Measurements from ENCODE around the gene P3H1. TPM values are rescaled to one million over a fixed set of nuclear protein-coding genes. Genes with fewer than 3 reads are reported as not detected.

P3H1 gene
- total RNA-seq, 1 experiment from 2014 or later, result 22.8 TPM

GRCh38 chr1:42801832-42802473, 35.1 kb upstream of the P3H1 start:
- no TSS peak for BruUV-seq (replicated peaks)
- Histone ChIP-seq H3K79me2 (ENCODE audit: low read depth) (no peaks in the 10 kb centered on the region), H4K20me1 (ENCODE audit: insufficient read depth) (no peaks in the 10 kb centered on the region), H3K9me3 (ENCODE audit: insufficient read depth, low read depth) (no peaks in the 10 kb centered on the region), H3K4me3 (no peak overlapping the region), H3K27me3 (ENCODE audit: insufficient read depth, low read depth) (no peaks in the 10 kb centered on the region), H3K4me2 (no peak overlapping the region), H3K36me3 (ENCODE audit: low read depth) (no peaks in the 10 kb centered on the region), H3K27ac (no peak overlapping the region), H3K9me2 (ENCODE audit: insufficient read depth) (no peaks in the 10 kb centered on the region), H2AFZ (no peak overlapping the region), H3K4me1 (replicated peaks; ENCODE audit: insufficient read depth) (no peaks in the 10 kb centered on the region; the same call in 1 of the 2 replicates), H3F3A (ENCODE audit: insufficient read depth, low read depth) (no peaks in the 10 kb centered on the region)
- POLR2A ChIA-PET (ENCODE audit: unreplicated experiment), result no interaction called here
- intact Hi-C loops (cut with micrococcal nuclease; ENCODE audit: unreplicated experiment), result no loop called here
- TF ChIP-seq EZH2 (IDR thresholded peaks at IDR 0.05; ENCODE audit: low read depth) (no peak), CTCF (conservative IDR thresholded peaks at IDR 0.05) (no peak)
- CTCF ChIA-PET, result no interaction called here
- DNase-seq, result no peak

- H3F3A ChIP-seq (ENCODE audit: insufficient read depth, low read depth), result no peaks in the 10 kb centered on the region
- H3K36me3 ChIP-seq (ENCODE audit: low read depth), result no peaks in the 10 kb centered on the region
- H3K27me3 ChIP-seq (ENCODE audit: insufficient read depth, low read depth), result no peaks in the 10 kb centered on the region
- H3K9me3 ChIP-seq (ENCODE audit: insufficient read depth, low read depth), result no peaks in the 10 kb centered on the region
- H3K27ac ChIP-seq, result no peak overlapping the region
- no peak for TF ChIP-seq CTCF (conservative IDR thresholded peaks at IDR 0.05)
- TF ChIP-seq EZH2 (IDR thresholded peaks at IDR 0.05; ENCODE audit: low read depth), result no peak
- H3K4me1 ChIP-seq (replicated peaks; ENCODE audit: insufficient read depth), result no peaks in the 10 kb centered on the region
- ChIA-PET CTCF (no interaction called here), POLR2A (ENCODE audit: unreplicated experiment) (interaction anchor here (0.5 kb wide), 1 partner anchor 15 kb away, joined by 9 read pairs; no protein-coding TSS in a partner anchor)
- no peaks in the 10 kb centered on the region for H3K9me2 ChIP-seq (ENCODE audit: insufficient read depth)
- no peaks in the 10 kb centered on the region for H3K79me2 ChIP-seq (ENCODE audit: low read depth)
- intact Hi-C loops (cut with micrococcal nuclease; ENCODE audit: unreplicated experiment), result no loop called here
- no peak for DNase-seq
- no peaks in the 10 kb centered on the region for H4K20me1 ChIP-seq (ENCODE audit: insufficient read depth)
- H3K4me3 ChIP-seq, result no peak overlapping the region
- H3K4me2 ChIP-seq, result no peak overlapping the region
- no peak overlapping the region for H2AFZ ChIP-seq
- no TSS peak for BruUV-seq (replicated peaks)
Measured at GRCh38 chr1:42797979-42798378, 31.2 kb upstream of the P3H1 start.

- CTCF ChIA-PET, result interaction anchor here (0.6 kb wide), 1 partner anchor 193 kb away, joined by 3 read pairs; no protein-coding TSS in a partner anchor
- TF ChIP-seq EZH2 (IDR thresholded peaks at IDR 0.05; ENCODE audit: low read depth), result no peak
- TF ChIP-seq CTCF (conservative IDR thresholded peaks at IDR 0.05), result no peak
- no TSS peak for BruUV-seq (replicated peaks)
Measured at GRCh38 chr1:42797414-42797813, 30.6 kb upstream of the P3H1 start.

More at GRCh38 chr1:42797414-42797813, 30.6 kb upstream of the P3H1 start:
- Histone ChIP-seq H3K36me3 (ENCODE audit: low read depth) (no peaks in the 10 kb centered on the region), H3K9me2 (ENCODE audit: insufficient read depth) (no peaks in the 10 kb centered on the region), H2AFZ (no peak overlapping the region), H3K4me3 (no peak overlapping the region), H3K9me3 (ENCODE audit: insufficient read depth, low read depth) (no peaks in the 10 kb centered on the region), H3K4me2 (no peak overlapping the region), H3K27ac (no peak overlapping the region), H3K79me2 (ENCODE audit: low read depth) (no peaks in the 10 kb centered on the region), H4K20me1 (ENCODE audit: insufficient read depth) (no peaks in the 10 kb centered on the region), H3F3A (ENCODE audit: insufficient read depth, low read depth) (no peaks in the 10 kb centered on the region), H3K4me1 (replicated peaks; ENCODE audit: insufficient read depth) (no peaks in the 10 kb centered on the region), H3K27me3 (ENCODE audit: insufficient read depth, low read depth) (no peaks in the 10 kb centered on the region)
- intact Hi-C loops (cut with micrococcal nuclease; ENCODE audit: unreplicated experiment), result no loop called here
- POLR2A ChIA-PET (ENCODE audit: unreplicated experiment), result interaction anchor here (0.5 kb wide), 1 partner anchor 15 kb away, joined by 9 read pairs; no protein-coding TSS in a partner anchor
- no peak for DNase-seq
